ENCODE measurements around the gene ZNF853. TPM values are rescaled to one million over a fixed set of nuclear protein-coding genes. Genes with fewer than 3 reads are reported as not detected.
A peak's percentile ranks its signal among the peaks of the same experiment; 100 is the strongest.

ZNF853 gene
- total RNA-seq, 1 donor from 2014 or later, result 4.9 TPM

DNA sequence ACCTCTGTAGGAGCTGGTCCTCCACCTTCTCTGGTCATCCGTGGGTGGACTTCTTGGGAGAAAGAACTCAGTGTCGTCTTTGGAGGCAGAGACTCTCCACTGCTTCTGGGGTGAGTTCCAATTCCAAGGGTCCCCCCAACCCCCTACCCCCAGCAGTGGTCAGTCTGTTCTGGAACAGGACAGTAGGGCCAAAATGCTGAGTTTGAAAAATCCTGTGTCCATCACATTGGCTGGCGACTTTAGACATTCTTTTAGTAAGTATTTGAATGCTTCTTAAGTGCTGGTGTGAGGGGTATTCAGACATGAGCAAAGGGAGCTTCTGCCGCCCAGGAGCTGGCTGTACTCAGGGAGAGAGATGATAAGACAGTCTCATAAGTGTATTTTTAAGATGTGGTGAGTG is 23.6 kb downstream of the ZNF853 start:
- Histone ChIP-seq H3K27ac (ENCODE audit: low read depth, low read length) (no peak overlapping the region), H3K4me2 (ENCODE audit: low read length) (peak overlapping the region; percentile 95), H3K27me3 (ENCODE audit: insufficient read depth, low read length) (no peaks in the 10 kb centered on the region), H3K4me1 (ENCODE audit: insufficient read depth, low read length) (peaks cover 11% of the 10 kb centered on the region), H3K79me2 (ENCODE audit: insufficient read depth, low read length) (peaks cover 52% of the 10 kb centered on the region), H3K4me3 (ENCODE audit: insufficient read depth, low read depth, low read length) (no peak overlapping the region), H3K9ac (ENCODE audit: low read length) (no peak overlapping the region), H2AFZ (ENCODE audit: low read depth, low read length) (no peak overlapping the region), H4K20me1 (ENCODE audit: insufficient read depth, low read length) (peaks cover 41% of the 10 kb centered on the region), H3K36me3 (ENCODE audit: insufficient read depth, low read length) (no peaks in the 10 kb centered on the region), H3K9me3 (ENCODE audit: insufficient read depth, low read depth, low read length) (no peaks in the 10 kb centered on the region)
- TF ChIP-seq CTCF (IDR thresholded peaks at IDR 0.05; ENCODE audit: insufficient read depth, low read depth, low read length), result no peak
- TF ChIP-seq EZH2 (IDR thresholded peaks at IDR 0.05; ENCODE audit: insufficient read depth, low read length), result no peak
- Mint-ChIP-seq H3K27me3 (ENCODE audit: low read depth, unreplicated experiment) (no peaks in the 10 kb centered on the region), H3K27ac (ENCODE audit: unreplicated experiment) (peak overlapping the region; percentile 58), H3K9me3 (ENCODE audit: unreplicated experiment) (peaks cover 1% of the 10 kb centered on the region), H3K4me1 (ENCODE audit: low read depth, unreplicated experiment) (peaks cover 12% of the 10 kb centered on the region), H3K36me3 (ENCODE audit: low read depth, unreplicated experiment) (peaks cover 27% of the 10 kb centered on the region), H3K4me3 (ENCODE audit: unreplicated experiment) (peak overlapping the region; percentile 88)
- DNase-seq (ENCODE audit: low read depth) (no peak), FAIRE-seq (no peak)

GRCh38 chr7:6639627-6640026 is 24.2 kb downstream of the ZNF853 start:
- peaks cover 12% of the 10 kb centered on the region for H3K4me1 Mint-ChIP-seq (ENCODE audit: low read depth, unreplicated experiment)
- H3K27ac ChIP-seq (ENCODE audit: low read depth, low read length), result no peak overlapping the region
- H3K27ac Mint-ChIP-seq (ENCODE audit: unreplicated experiment), result no peak overlapping the region
- H3K27me3 ChIP-seq (ENCODE audit: insufficient read depth, low read length), result no peaks in the 10 kb centered on the region
- H3K36me3 Mint-ChIP-seq (ENCODE audit: low read depth, unreplicated experiment), result peaks cover 28% of the 10 kb centered on the region
- no peaks in the 10 kb centered on the region for H3K27me3 Mint-ChIP-seq (ENCODE audit: low read depth, unreplicated experiment)
- H3K4me3 ChIP-seq (ENCODE audit: insufficient read depth, low read depth, low read length), result no peak overlapping the region
- peaks cover 52% of the 10 kb centered on the region for H3K79me2 ChIP-seq (ENCODE audit: insufficient read depth, low read length)
- H3K9me3 Mint-ChIP-seq (ENCODE audit: unreplicated experiment), result peaks cover 1% of the 10 kb centered on the region
- no peaks in the 10 kb centered on the region for H3K36me3 ChIP-seq (ENCODE audit: insufficient read depth, low read length)
- H3K9me3 ChIP-seq (ENCODE audit: insufficient read depth, low read depth, low read length), result no peaks in the 10 kb centered on the region
- peaks cover 11% of the 10 kb centered on the region for H3K4me1 ChIP-seq (ENCODE audit: insufficient read depth, low read length)
- H3K4me2 ChIP-seq (ENCODE audit: low read length), result no peak overlapping the region
- FAIRE-seq (no peak), DNase-seq (ENCODE audit: low read depth) (no peak)
- H3K4me3 Mint-ChIP-seq (ENCODE audit: unreplicated experiment), result no peak overlapping the region
- TF ChIP-seq CTCF (IDR thresholded peaks at IDR 0.05; ENCODE audit: insufficient read depth, low read depth, low read length) (no peak), EZH2 (IDR thresholded peaks at IDR 0.05; ENCODE audit: insufficient read depth, low read length) (no peak)
- H4K20me1 ChIP-seq (ENCODE audit: insufficient read depth, low read length), result peaks cover 41% of the 10 kb centered on the region
- H2AFZ ChIP-seq (ENCODE audit: low read depth, low read length), result no peak overlapping the region
- no peak overlapping the region for H3K9ac ChIP-seq (ENCODE audit: low read length)

GRCh38 chr7:6640246-6640721 is 24.9 kb downstream of the ZNF853 start:
- H3K27ac Mint-ChIP-seq (ENCODE audit: unreplicated experiment), result no peak overlapping the region

More at GRCh38 chr7:6640246-6640721, 24.9 kb downstream of the ZNF853 start:
- Histone ChIP-seq H3K4me2 (ENCODE audit: low read length) (no peak overlapping the region), H2AFZ (ENCODE audit: low read depth, low read length) (no peak overlapping the region), H3K79me2 (ENCODE audit: insufficient read depth, low read length) (peaks cover 52% of the 10 kb centered on the region), H3K9ac (ENCODE audit: low read length) (no peak overlapping the region), H3K27ac (ENCODE audit: low read depth, low read length) (no peak overlapping the region), H3K9me3 (ENCODE audit: insufficient read depth, low read depth, low read length) (no peaks in the 10 kb centered on the region), H3K4me1 (ENCODE audit: insufficient read depth, low read length) (peaks cover 11% of the 10 kb centered on the region), H3K27me3 (ENCODE audit: insufficient read depth, low read length) (no peaks in the 10 kb centered on the region), H4K20me1 (ENCODE audit: insufficient read depth, low read length) (peaks cover 41% of the 10 kb centered on the region), H3K4me3 (ENCODE audit: insufficient read depth, low read depth, low read length) (no peak overlapping the region), H3K36me3 (ENCODE audit: insufficient read depth, low read length) (peaks cover 4% of the 10 kb centered on the region)
- DNase-seq (ENCODE audit: low read depth) (peak; percentile 14), FAIRE-seq (no peak)
- Mint-ChIP-seq H3K27me3 (ENCODE audit: low read depth, unreplicated experiment) (no peaks in the 10 kb centered on the region), H3K9me3 (ENCODE audit: unreplicated experiment) (peaks cover 1% of the 10 kb centered on the region), H3K36me3 (ENCODE audit: low read depth, unreplicated experiment) (peaks cover 28% of the 10 kb centered on the region), H3K4me1 (ENCODE audit: low read depth, unreplicated experiment) (peaks cover 12% of the 10 kb centered on the region), H3K4me3 (ENCODE audit: unreplicated experiment) (no peak overlapping the region)
- TF ChIP-seq CTCF (IDR thresholded peaks at IDR 0.05; ENCODE audit: insufficient read depth, low read depth, low read length), result no peak
- no peak for TF ChIP-seq EZH2 (IDR thresholded peaks at IDR 0.05; ENCODE audit: insufficient read depth, low read length)

Data from astrocyte (in vitro differentiated cells and primary cell).